Uterus (tissue), 4 donors: ENCODE results near the gene CACNA1B. TPM values are rescaled to one million over a fixed set of nuclear protein-coding genes. Genes with fewer than 3 reads are reported as not detected.

ENCODE experiments used
- DNase-seq, 2 donors: peaks; one replicate each; pipeline ENCODE4 v3.0.0-alpha.2; 2019 to 2020
- H3K27ac ChIP-seq, 2 donors: fragments of 200-600 bp; sonication (generic); 1 replicate in 1 of 2; 2 replicates in 1 of 2; pipeline ENCODE4 v1.5.1; 2016 to 2018
- H3K27me3 ChIP-seq, 2 donors: fragments of 200-600 bp; sonication (generic); one replicate each; pipeline ENCODE4 v1.5.1; 2018 to 2019; ENCODE audit warnings: control low read depth in 1 of 2
- H3K36me3 ChIP-seq, 2 donors: fragments of 200-600 bp; sonication (generic); one replicate each; pipeline ENCODE4 v1.5.1; 2019; ENCODE audit warnings: control low read depth in 1 of 2
- H3K4me1 ChIP-seq, 2 donors: fragments of 200-600 bp; sonication (generic); one replicate each; pipeline ENCODE4 v1.5.1; 2018 to 2019; ENCODE audit warnings: control low read depth in 1 of 2
- H3K4me3 ChIP-seq, 2 donors: fragments of 200-600 bp; sonication (generic); 1 replicate in 1 of 2; 2 replicates in 1 of 2; pipeline ENCODE4 v1.5.1; 2018 to 2019; ENCODE audit warnings: mild to moderate bottlenecking in 1 of 2
- H3K9me3 ChIP-seq, 2 donors: fragments of 200-600 bp; sonication (generic); one replicate each; pipeline ENCODE4 v1.5.1; 2019; ENCODE audit warnings: control low read depth in 1 of 2
- POLR2A ChIP-seq, 2 donors: fragments of 450-650 bp; IDR thresholded peaks; one replicate each; pipeline ENCODE4 v1.6.1; 2016; ENCODE audit warnings: antibody characterized with exemption in 2 of 2, mild to moderate bottlenecking in 1 of 2, moderate library complexity in 1 of 2
- intact Hi-C: fragments of 100-400 bp; cut with DNase I; formaldehyde crosslinking; loops from one replicate; pipeline ENCODE4 v1.15.1; 2023; ENCODE audit warnings: low total_unique reads
- total RNA-seq, 4 donors: library from RNA; depleted of rRNA in 3 of 4; stranded (reverse); fragments of >200 nt in 3 of 4; gene quantifications; one replicate each; pipeline versions ENCODE4 v1.1.0 to v1.2.4, GENCODE V29; 2014 to 2023
- TF ChIP-seq, protein P1 (sequence below), 4 experiments: fragments of 200-600 bp in 2 of 4; fragments of 450-650 bp in 2 of 4; sonication (generic) in 2 of 4; IDR thresholded peaks; one replicate each; pipeline ENCODE4 v1.5.1; 2016 to 2019; ENCODE audit warnings: antibody characterized with exemption in 4 of 4, mild to moderate bottlenecking in 2 of 4, moderate library complexity in 1 of 4
- donor health status: DM: yes; HTN: yes; CAD: no.

The CACNA1B gene
- total RNA-seq, 4 donors from 2014 or later = 0.12 to 0.97 TPM; not detected in 2

DNA sequence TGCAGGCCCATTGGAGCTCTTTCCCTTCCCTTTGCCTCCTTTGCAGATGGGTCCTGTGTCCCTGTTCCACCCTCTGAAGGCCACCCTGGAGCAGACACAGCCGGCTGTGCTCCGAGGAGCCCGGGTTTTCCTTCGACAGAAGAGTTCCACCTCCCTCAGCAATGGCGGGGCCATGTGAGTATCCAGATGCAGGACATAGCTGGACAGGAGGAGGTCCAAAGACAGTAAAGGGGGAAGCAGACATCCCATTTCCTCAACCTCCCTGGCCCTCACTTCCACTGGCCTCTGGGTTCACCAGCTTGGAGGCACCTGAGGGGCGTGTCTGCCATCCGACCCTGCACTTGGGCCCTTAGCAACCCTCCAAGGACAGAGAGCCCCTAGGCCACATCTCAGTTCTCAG is 237.9 kb downstream of the CACNA1B start:
- H3K27ac ChIP-seq = no peak overlapping the region
- H3K27me3 ChIP-seq = no peaks in the 10 kb centered on the region
- no peaks in the 10 kb centered on the region for H3K9me3 ChIP-seq
- no peak for DNase-seq
- H3K4me3 ChIP-seq = no peak overlapping the region
- H3K4me1 ChIP-seq = no peaks in the 10 kb centered on the region
- no peaks in the 10 kb centered on the region for H3K36me3 ChIP-seq
- intact Hi-C loops = no loop called here
- TF ChIP-seq, protein P1, sequence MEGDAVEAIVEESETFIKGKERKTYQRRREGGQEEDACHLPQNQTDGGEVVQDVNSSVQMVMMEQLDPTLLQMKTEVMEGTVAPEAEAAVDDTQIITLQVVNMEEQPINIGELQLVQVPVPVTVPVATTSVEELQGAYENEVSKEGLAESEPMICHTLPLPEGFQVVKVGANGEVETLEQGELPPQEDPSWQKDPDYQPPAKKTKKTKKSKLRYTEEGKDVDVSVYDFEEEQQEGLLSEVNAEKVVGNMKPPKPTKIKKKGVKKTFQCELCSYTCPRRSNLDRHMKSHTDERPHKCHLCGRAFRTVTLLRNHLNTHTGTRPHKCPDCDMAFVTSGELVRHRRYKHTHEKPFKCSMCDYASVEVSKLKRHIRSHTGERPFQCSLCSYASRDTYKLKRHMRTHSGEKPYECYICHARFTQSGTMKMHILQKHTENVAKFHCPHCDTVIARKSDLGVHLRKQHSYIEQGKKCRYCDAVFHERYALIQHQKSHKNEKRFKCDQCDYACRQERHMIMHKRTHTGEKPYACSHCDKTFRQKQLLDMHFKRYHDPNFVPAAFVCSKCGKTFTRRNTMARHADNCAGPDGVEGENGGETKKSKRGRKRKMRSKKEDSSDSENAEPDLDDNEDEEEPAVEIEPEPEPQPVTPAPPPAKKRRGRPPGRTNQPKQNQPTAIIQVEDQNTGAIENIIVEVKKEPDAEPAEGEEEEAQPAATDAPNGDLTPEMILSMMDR (IDR thresholded peaks at IDR 0.05) = no peak
- TF ChIP-seq POLR2A (IDR thresholded peaks at IDR 0.05) = no peak

DNA sequence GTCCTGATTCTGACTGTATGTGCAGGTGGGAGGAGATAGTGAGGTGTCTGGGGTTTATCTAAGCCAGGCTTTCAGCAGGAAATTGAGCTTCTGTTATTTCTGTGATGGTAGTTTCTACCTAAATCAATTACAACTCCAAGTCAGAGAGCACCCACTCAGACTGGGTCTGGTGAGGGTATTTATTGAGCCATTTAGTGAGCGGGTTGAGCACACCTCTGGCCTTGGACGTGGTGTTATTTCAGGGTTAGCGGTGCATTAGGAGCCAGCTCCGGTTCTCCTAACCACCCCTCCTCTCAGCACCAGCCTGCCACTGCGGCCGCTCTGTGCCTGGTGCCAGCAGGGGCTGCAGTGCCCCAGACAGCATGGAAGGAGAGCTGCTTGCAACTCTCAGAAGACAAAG is 238.9 kb downstream of the CACNA1B start:
- H3K36me3 ChIP-seq = no peaks in the 10 kb centered on the region
- intact Hi-C loops = no loop called here
- no peak overlapping the region for H3K4me3 ChIP-seq
- no peaks in the 10 kb centered on the region for H3K4me1 ChIP-seq
- no peaks in the 10 kb centered on the region for H3K9me3 ChIP-seq
- no peak for DNase-seq
- TF ChIP-seq, protein P1 (IDR thresholded peaks at IDR 0.05) = no peak
- TF ChIP-seq POLR2A (IDR thresholded peaks at IDR 0.05) = no peak
- H3K27me3 ChIP-seq = no peaks in the 10 kb centered on the region
- H3K27ac ChIP-seq = no peak overlapping the region

DNA sequence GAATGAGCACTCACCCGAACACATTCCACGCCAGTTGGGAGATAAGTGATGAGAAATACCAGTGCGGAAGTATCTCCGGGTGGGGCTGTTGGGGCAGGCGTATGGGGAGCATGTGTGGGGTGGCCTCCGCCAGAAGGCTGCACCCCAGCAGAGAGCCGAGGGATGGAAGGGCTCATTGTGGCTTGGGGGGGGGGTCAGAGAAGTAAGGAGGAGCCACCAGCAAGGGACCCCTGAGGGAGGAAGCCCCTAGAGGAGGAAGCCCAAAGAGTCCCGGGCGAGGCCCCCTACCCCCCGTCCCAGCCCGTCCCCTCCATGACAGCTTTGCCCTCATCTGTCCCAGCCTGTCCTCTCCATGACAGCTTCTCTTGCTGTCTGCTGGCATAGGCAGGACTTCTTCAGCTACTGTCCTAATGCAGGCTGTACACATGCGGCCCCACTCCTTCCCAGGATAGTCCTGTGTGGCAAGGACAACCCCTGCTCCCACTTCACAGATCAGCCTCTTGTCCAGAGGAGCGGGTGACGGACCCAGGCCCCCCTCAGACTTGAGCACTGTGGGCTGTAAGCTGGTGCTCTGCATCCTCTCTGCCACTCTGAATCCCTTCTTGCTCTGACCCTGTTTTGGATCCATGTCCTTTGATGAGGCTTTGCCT is 239.6 kb downstream of the CACNA1B start:
- no peaks in the 10 kb centered on the region for H3K36me3 ChIP-seq

DNA sequence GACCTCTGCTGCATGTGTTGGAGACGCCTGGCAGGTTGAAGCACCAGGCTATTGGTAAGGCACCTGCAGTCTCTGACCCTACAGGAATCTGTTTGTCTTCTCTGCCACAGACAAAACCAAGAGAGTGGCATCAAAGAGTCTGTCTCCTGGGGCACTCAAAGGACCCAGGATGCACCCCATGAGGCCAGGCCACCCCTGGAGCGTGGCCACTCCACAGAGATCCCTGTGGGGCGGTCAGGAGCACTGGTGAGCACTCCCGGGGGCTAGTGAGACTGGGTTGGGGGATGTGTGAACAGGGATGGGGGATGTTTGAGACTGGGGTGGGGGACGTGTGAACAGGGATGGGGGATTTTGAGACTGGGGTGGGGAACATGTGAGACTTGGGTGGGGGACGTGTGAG is 240.3 kb downstream of the CACNA1B start:
- no peak for DNase-seq
- Histone ChIP-seq H3K27me3 (no peaks in the 10 kb centered on the region), H3K4me1 (no peaks in the 10 kb centered on the region), H3K27ac (no peak overlapping the region), H3K36me3 (no peaks in the 10 kb centered on the region), H3K4me3 (no peak overlapping the region), H3K9me3 (no peaks in the 10 kb centered on the region)
- TF ChIP-seq POLR2A (IDR thresholded peaks at IDR 0.05) = no peak
- TF ChIP-seq, protein P1 (IDR thresholded peaks at IDR 0.05) = no peak
- intact Hi-C loops = no loop called here

More for the DNA sequence above, 239.6 kb downstream of the CACNA1B start:
- intact Hi-C loops = no loop called here
- Histone ChIP-seq H3K27ac (no peak overlapping the region), H3K27me3 (no peaks in the 10 kb centered on the region), H3K4me3 (no peak overlapping the region), H3K9me3 (no peaks in the 10 kb centered on the region), H3K4me1 (no peaks in the 10 kb centered on the region)
- no peak for DNase-seq
- TF ChIP-seq, protein P1 (IDR thresholded peaks at IDR 0.05) = no peak
- TF ChIP-seq POLR2A (IDR thresholded peaks at IDR 0.05) = no peak

DNA sequence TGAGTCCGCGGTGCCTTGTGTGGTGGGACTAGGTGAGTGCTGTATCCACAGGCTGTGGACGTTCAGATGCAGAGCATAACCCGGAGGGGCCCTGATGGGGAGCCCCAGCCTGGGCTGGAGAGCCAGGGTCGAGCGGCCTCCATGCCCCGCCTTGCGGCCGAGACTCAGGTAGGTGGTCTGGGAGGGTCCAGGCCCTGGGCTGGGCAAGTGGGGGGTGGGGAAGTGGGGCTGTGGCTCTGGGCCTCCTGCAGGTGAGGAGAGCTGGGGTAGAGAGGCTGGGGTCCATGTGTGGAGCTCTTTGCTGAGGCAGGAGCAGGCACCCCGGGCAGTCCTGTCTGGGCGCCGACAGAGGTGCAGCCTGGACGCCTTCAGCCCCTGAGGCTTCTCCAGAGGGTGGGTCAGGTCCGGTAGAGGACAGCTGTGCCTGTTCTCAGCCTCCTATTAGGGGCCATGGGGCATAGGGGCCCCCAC is 241.1 kb downstream of the CACNA1B start:
- H3K27me3 ChIP-seq = no peaks in the 10 kb centered on the region
- no peak overlapping the region for H3K27ac ChIP-seq
- intact Hi-C loops = no loop called here

More for the DNA sequence above, 241.1 kb downstream of the CACNA1B start:
- Histone ChIP-seq H3K4me1 (no peaks in the 10 kb centered on the region), H3K36me3 (no peaks in the 10 kb centered on the region), H3K4me3 (no peak overlapping the region), H3K9me3 (no peaks in the 10 kb centered on the region)
- no peak for TF ChIP-seq POLR2A (IDR thresholded peaks at IDR 0.05)
- TF ChIP-seq, protein P1 (IDR thresholded peaks at IDR 0.05) = no peak
- no peak for DNase-seq
